Neural progenitor cell (in vitro differentiated cells): ENCODE measurements around the gene RPS6KB1. TPM values are rescaled to one million over a fixed set of nuclear protein-coding genes. Genes with fewer than 3 reads are reported as not detected.
"Not testable (repeated sequence)": the region's sequence is repeated elsewhere in the genome, so short reads cannot be mapped to it uniquely, and the experiment has no call there.

Source experiments
- DNase-seq: peaks from one replicate; pipeline ENCODE4 v3.0.0-alpha.2; 2016; ENCODE audit warnings: low spot score
- H2AFZ ChIP-seq: fragments of 200-600 bp; sonication (generic); replicated peaks from 2 replicates; pipeline ENCODE4 v1.6.1; 2016; ENCODE audit warnings: antibody characterized with exemption
- H3F3A ChIP-seq: fragments of 200-600 bp; sonication (generic); 2 replicates; pipeline ENCODE4 v1.6.1; 2016; ENCODE audit warnings: antibody characterized with exemption, low read depth
- H3K27ac ChIP-seq: fragments of 200-600 bp; sonication (generic); 2 replicates; pipeline ENCODE4 v1.5.1; 2016; ENCODE audit warnings: mild to moderate bottlenecking
- H3K27me3 ChIP-seq: fragments of 200-600 bp; sonication (generic); 2 replicates; pipeline ENCODE4 v1.6.1; 2016; ENCODE audit warnings: mild to moderate bottlenecking, moderate library complexity
- H3K36me3 ChIP-seq: fragments of 200-600 bp; sonication (generic); 2 replicates; pipeline ENCODE4 v1.5.1; 2016
- H3K4me1 ChIP-seq: fragments of 200-600 bp; sonication (generic); 2 replicates; pipeline ENCODE4 v1.6.1; 2016; ENCODE audit warnings: mixed run types
- H3K4me2 ChIP-seq: fragments of 200-600 bp; sonication (generic); 2 replicates; pipeline ENCODE4 v1.6.1; 2016
- H3K4me3 ChIP-seq: fragments of 200-600 bp; sonication (generic); 2 replicates; pipeline ENCODE4 v1.5.1; 2016
- H3K79me2 ChIP-seq: fragments of 200-600 bp; sonication (generic); 2 replicates; pipeline ENCODE4 v1.6.1; 2016; ENCODE audit warnings: low read depth
- H3K9ac ChIP-seq: fragments of 200-600 bp; sonication (generic); 2 replicates; pipeline ENCODE4 v1.6.1; 2016
- H3K9me3 ChIP-seq: fragments of 200-600 bp; sonication (generic); 2 replicates; pipeline ENCODE4 v1.5.1; 2016; ENCODE audit warnings: low read depth
- H4K20me1 ChIP-seq: fragments of 200-600 bp; sonication (generic); 2 replicates; pipeline ENCODE4 v1.6.1; 2016; ENCODE audit warnings: low read depth
- H3K27ac Mint-ChIP-seq: 3 replicates; pipeline ENCODE4 v1.8.0; 2021; ENCODE audit warnings: mixed read lengths
- H3K27me3 Mint-ChIP-seq: 2 replicates; pipeline ENCODE4 v1.8.0; 2022; ENCODE audit warnings: low read depth, mild to moderate bottlenecking, inconsistent platforms, moderate library complexity, mixed read lengths; ENCODE audit not compliant: insufficient read depth
- H3K36me3 Mint-ChIP-seq: 3 replicates; pipeline ENCODE4 v1.8.0; 2021; ENCODE audit warnings: mixed read lengths
- H3K4me1 Mint-ChIP-seq: 3 replicates; pipeline ENCODE4 v1.8.0; 2021; ENCODE audit warnings: mixed read lengths
- H3K4me3 Mint-ChIP-seq: 3 replicates; pipeline ENCODE4 v1.8.0; 2021; ENCODE audit warnings: mild to moderate bottlenecking, moderate library complexity, mixed read lengths
- H3K9me3 Mint-ChIP-seq: 3 replicates; pipeline ENCODE4 v1.8.0; 2020; ENCODE audit warnings: mixed read lengths
- EZH2 ChIP-seq: fragments of 200-600 bp; sonication (generic); IDR thresholded peaks from 2 replicates; pipeline ENCODE4 v1.6.1; 2017; ENCODE audit warnings: antibody characterized with exemption, mild to moderate bottlenecking, moderate library complexity
- EZH2phosphoT487 ChIP-seq: fragments of 200-600 bp; sonication (generic); IDR thresholded peaks from 2 replicates; pipeline ENCODE4 v1.6.1; 2017; ENCODE audit warnings: antibody characterized with exemption
- total RNA-seq: library from RNA; depleted of rRNA; stranded (reverse); fragments of >200 nt; gene quantifications from 2 replicates; pipeline ENCODE4 v1.2.3, GENCODE V29; 2015; ENCODE audit warnings: low replicate concordance
- TF ChIP-seq, protein P1 (sequence below): fragments of 200-600 bp; sonication (generic); IDR thresholded peaks from 2 replicates; pipeline ENCODE4 v1.5.1; 2017; ENCODE audit warnings: antibody characterized with exemption, mild to moderate bottlenecking

RPS6KB1 gene
- total RNA-seq, 1 donor from 2014 or later = 18.7 TPM

DNA sequence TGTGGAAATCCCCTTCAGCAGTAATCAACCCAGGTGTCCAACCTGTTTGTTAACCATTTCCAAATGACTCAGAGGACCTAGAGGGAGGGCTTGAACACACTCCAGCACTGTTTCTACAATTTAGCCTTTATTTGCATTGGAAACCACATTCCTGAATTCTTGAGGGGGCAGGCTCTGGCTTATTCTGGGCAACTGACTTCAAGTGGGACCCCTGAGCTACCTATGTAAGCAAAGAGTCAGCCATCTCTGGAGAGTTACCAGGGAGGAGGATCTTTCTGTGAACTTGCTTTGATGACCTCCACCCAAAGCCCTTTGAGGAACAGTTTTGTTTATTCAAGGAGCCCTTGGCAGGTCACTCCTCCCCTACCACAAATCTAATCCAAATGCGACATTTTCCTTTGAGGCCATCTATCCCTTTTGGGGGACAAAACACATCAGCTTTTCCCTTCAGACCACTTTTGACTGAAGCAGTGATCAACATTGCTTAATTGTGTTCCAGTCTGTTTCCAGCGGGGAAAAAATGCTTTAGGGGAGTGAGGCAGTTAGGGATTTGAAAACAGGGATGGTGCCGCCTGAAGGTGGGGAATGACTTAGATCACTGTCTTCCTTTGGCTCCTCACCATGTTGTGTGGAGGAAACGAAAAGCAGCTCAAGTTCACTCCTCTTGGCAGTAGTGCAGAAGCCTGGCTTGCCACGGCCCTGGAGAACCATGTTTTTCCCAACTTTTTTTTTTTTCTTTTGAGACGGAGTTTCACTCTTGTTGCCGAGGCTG is 46.3 kb upstream of the RPS6KB1 start:
- Mint-ChIP-seq H3K27me3 (peaks cover 2% of the 10 kb centered on the region), H3K27ac (no peak overlapping the region), H3K36me3 (peaks cover 6% of the 10 kb centered on the region), H3K4me3 (no peak overlapping the region), H3K4me1 (peaks cover 5% of the 10 kb centered on the region), H3K9me3 (no peaks in the 10 kb centered on the region)
- Histone ChIP-seq H3K27me3 (no peaks in the 10 kb centered on the region), H3K9ac (no peak overlapping the region), H3K36me3 (no peaks in the 10 kb centered on the region), H3K79me2 (no peaks in the 10 kb centered on the region), H4K20me1 (no peaks in the 10 kb centered on the region), H3K4me1 (peaks cover 3% of the 10 kb centered on the region), H2AFZ (no peak overlapping the region), H3K9me3 (no peaks in the 10 kb centered on the region), H3K4me2 (no peak overlapping the region), H3F3A (peaks cover 7% of the 10 kb centered on the region), H3K4me3 (no peak overlapping the region), H3K27ac (no peak overlapping the region)
- TF ChIP-seq, protein P1, sequence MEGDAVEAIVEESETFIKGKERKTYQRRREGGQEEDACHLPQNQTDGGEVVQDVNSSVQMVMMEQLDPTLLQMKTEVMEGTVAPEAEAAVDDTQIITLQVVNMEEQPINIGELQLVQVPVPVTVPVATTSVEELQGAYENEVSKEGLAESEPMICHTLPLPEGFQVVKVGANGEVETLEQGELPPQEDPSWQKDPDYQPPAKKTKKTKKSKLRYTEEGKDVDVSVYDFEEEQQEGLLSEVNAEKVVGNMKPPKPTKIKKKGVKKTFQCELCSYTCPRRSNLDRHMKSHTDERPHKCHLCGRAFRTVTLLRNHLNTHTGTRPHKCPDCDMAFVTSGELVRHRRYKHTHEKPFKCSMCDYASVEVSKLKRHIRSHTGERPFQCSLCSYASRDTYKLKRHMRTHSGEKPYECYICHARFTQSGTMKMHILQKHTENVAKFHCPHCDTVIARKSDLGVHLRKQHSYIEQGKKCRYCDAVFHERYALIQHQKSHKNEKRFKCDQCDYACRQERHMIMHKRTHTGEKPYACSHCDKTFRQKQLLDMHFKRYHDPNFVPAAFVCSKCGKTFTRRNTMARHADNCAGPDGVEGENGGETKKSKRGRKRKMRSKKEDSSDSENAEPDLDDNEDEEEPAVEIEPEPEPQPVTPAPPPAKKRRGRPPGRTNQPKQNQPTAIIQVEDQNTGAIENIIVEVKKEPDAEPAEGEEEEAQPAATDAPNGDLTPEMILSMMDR = no peak
- TF ChIP-seq EZH2phosphoT487 (no peak), EZH2 (no peak)
- DNase-seq = no peak

DNA sequence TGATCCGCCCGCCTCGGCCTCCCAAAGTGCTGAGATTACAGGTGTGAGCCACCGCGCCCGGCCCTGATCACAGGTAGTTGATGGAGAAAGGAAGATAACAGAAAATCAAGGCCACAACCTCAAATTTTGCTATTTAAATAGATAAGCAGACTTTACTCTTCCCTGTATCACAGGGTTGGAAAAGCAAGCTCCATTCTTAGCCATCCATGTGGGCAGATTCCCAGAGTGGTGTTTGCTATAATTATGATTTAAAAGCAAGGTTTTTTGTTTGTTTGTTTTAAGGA is 44.6 kb upstream of the RPS6KB1 start:
- H3K27ac Mint-ChIP-seq = no peak overlapping the region
- H3K4me1 Mint-ChIP-seq = peaks cover 7% of the 10 kb centered on the region
- Histone ChIP-seq H3F3A (peaks cover 7% of the 10 kb centered on the region), H3K27ac (no peak overlapping the region), H3K4me3 (no peak overlapping the region), H3K27me3 (no peaks in the 10 kb centered on the region), H3K36me3 (no peaks in the 10 kb centered on the region), H3K9me3 (no peaks in the 10 kb centered on the region), H2AFZ (no peak overlapping the region), H3K4me2 (no peak overlapping the region), H3K4me1 (peaks cover 3% of the 10 kb centered on the region), H4K20me1 (no peaks in the 10 kb centered on the region), H3K79me2 (no peaks in the 10 kb centered on the region), H3K9ac (no peak overlapping the region)
- TF ChIP-seq EZH2 = no peak
- TF ChIP-seq, protein P1 = no peak
- TF ChIP-seq EZH2phosphoT487 = no peak
- peaks cover 2% of the 10 kb centered on the region for H3K27me3 Mint-ChIP-seq
- no peaks in the 10 kb centered on the region for H3K36me3 Mint-ChIP-seq
- no peak for DNase-seq
- H3K4me3 Mint-ChIP-seq = no peak overlapping the region
- no peaks in the 10 kb centered on the region for H3K9me3 Mint-ChIP-seq

DNA sequence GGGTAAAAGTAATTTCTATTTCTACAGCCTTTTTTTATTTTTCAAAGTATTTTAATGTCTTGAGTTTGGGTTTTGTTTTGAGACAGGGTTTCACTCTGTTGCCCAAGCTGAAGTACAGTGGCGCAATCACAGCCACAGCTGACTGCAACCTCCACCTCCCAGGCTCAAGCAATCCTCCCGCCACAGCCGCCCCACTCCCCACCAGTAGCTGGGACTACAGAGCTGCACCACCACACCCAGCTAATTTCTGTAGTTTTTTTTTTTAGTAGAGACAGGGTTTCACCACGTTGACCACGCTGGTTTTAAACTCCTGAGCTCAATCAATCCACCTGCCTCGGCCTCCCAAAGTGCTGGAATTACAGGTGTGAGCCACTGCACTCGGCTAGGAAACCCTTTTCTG is 44.1 kb upstream of the RPS6KB1 start:
- TF ChIP-seq EZH2 (no peak), EZH2phosphoT487 (no peak)
- TF ChIP-seq, protein P1 = no peak
- Histone ChIP-seq H3K9ac (no peak overlapping the region), H4K20me1 (no peaks in the 10 kb centered on the region), H3K4me1 (peaks cover 3% of the 10 kb centered on the region), H3K79me2 (no peaks in the 10 kb centered on the region), H3K36me3 (no peaks in the 10 kb centered on the region), H2AFZ (no peak overlapping the region), H3K4me3 (no peak overlapping the region), H3K9me3 (no peaks in the 10 kb centered on the region), H3F3A (peaks cover 7% of the 10 kb centered on the region), H3K27me3 (no peaks in the 10 kb centered on the region), H3K4me2 (no peak overlapping the region), H3K27ac (no peak overlapping the region)
- no peak overlapping the region for H3K4me3 Mint-ChIP-seq
- H3K36me3 Mint-ChIP-seq = no peaks in the 10 kb centered on the region
- H3K9me3 Mint-ChIP-seq = no peaks in the 10 kb centered on the region
- H3K27me3 Mint-ChIP-seq = peaks cover 2% of the 10 kb centered on the region
- H3K4me1 Mint-ChIP-seq = peaks cover 9% of the 10 kb centered on the region
- DNase-seq = no peak
- H3K27ac Mint-ChIP-seq = no peak overlapping the region

DNA sequence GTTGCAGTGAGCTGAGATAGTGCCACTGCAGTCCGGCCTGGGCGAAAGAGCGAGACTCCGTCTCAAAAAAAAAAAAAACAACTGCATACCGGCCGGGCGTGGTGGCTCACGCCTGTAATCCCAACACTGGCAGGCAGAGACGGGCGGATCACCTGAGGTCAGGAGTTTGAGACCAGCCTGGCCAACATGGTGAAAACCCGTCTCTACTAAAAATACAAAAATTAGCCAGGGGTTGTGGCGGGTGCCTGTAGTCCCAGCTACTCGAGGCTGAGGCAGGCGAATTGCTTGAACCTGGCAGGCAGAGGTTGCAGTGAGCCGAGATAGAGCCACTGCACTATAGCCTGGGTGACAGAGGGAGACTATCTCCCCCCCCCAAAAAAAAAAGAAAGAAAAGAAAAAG is 42.6 kb upstream of the RPS6KB1 start:
- H3K4me1 Mint-ChIP-seq, H3K9me3 ChIP-seq, H3K27ac ChIP-seq, H4K20me1 ChIP-seq, H3K9me3 Mint-ChIP-seq, H3F3A ChIP-seq, DNase-seq, H3K4me3 ChIP-seq, H3K36me3 Mint-ChIP-seq, H3K4me1 ChIP-seq, H3K27me3 Mint-ChIP-seq, H3K9ac ChIP-seq, H3K27me3 ChIP-seq, H3K4me2 ChIP-seq, H3K4me3 Mint-ChIP-seq, H3K79me2 ChIP-seq, H3K27ac Mint-ChIP-seq, H3K36me3 ChIP-seq, H2AFZ ChIP-seq: not testable (repeated sequence)
